Activated CD8-positive, alpha-beta T cell treated with anti-CD3 and anti-CD28 coated beads for 36 hours (primary cell): ENCODE measurements around the gene B4GALNT3. TPM values are rescaled to one million over a fixed set of nuclear protein-coding genes. Genes with fewer than 3 reads are reported as not detected.

ENCODE experiments used
- ATAC-seq: fragments of 200-7000 bp; cut with Tn5 transposase; one replicate; pipeline ENCODE4 v1.10.0; 2021; ENCODE audit warnings: mild to moderate bottlenecking, moderate library complexity
- CTCF ChIA-PET: fragments of 350-600 bp; sonication (Branson Sonifier 250); formaldehyde crosslinking; loops from one replicate; lab custom pipeline; 2021; ENCODE audit warnings: antibody characterized with exemption; lab: Charles Lee
- POLR2A ChIA-PET: fragments of 350-600 bp; sonication (Branson Sonifier 250); formaldehyde crosslinking; loops from one replicate; lab custom pipeline; 2021; ENCODE audit warnings: antibody characterized with exemption; lab: Charles Lee
- DNase-seq: peaks from one replicate; pipeline ENCODE4 v3.0.0-alpha.2; 2020
- H3K27ac Mint-ChIP-seq: one replicate; pipeline ENCODE4 v1.8.0; 2021; ENCODE audit warnings: mild to moderate bottlenecking, mixed read lengths
- H3K27me3 Mint-ChIP-seq: one replicate; pipeline ENCODE4 v1.8.0; 2021; ENCODE audit warnings: mixed read lengths
- H3K36me3 Mint-ChIP-seq: one replicate; pipeline ENCODE4 v1.8.0; 2021; ENCODE audit warnings: low read depth, mixed read lengths
- H3K4me1 Mint-ChIP-seq: one replicate; pipeline ENCODE4 v1.8.0; 2021; ENCODE audit warnings: low read depth, mixed read lengths
- H3K4me3 Mint-ChIP-seq: one replicate; pipeline ENCODE4 v1.8.0; 2021; ENCODE audit warnings: mild to moderate bottlenecking, moderate library complexity, mixed read lengths
- H3K9me3 Mint-ChIP-seq: one replicate; pipeline ENCODE4 v1.8.0; 2021; ENCODE audit warnings: mixed read lengths
- intact Hi-C: fragments of 100-400 bp; cut with micrococcal nuclease; formaldehyde crosslinking; loops from one replicate; pipeline ENCODE4 v1.10.0; 2022
- total RNA-seq, 2 experiments: library from RNA; stranded (reverse); gene quantifications; one replicate each; pipeline ENCODE4 v1.2.3, GENCODE V29; 2021
- TF ChIP-seq, protein P1 (sequence below): fragments of 200-600 bp; IDR thresholded peaks from one replicate; pipeline ENCODE4 v1.8.0; 2022; ENCODE audit warnings: antibody characterized with exemption, mild to moderate bottlenecking

The B4GALNT3 gene
- total RNA-seq, 2 experiments from 2014 or later: 2.8 to 3.4 TPM

DNA sequence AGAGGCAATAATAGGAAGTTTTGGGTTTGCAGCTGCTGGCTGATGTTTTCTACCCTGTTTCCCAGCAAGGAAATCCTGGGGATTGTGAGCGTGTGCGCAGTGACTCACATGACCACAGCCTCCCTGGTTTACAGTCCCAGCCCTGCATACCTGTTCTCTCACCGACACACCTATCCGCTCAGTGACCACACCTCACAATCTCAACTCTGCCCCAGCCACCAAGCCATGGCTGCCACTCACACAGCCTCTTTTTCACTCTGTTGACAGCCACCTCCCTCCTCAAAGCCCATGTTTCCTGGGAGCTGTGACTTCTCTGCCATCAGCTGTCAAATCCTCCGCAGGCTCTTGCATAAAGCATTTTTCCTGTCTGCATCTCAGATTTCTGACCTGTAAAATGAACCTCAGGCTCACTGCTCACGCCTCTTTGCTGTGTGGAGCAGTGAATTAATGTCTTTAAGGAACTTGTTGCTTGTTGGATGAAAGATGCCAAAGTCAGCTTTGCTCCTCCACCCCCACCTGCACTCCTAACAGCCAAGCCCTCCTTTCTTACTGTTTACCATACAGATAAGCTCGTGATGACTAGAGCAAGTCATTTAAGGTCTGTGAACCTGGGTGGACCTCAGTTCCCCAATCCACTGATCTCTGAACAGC lies 43.5 kb downstream of the B4GALNT3 start:
- ATAC-seq (no peak), DNase-seq (no peak)
- ChIA-PET CTCF (interaction anchor here (1.2 to 1.8 kb wide), 3 partner anchors 49 to 61 kb away, joined by 3 to 6 read pairs (median 5); no protein-coding TSS in a partner anchor), POLR2A (interaction anchor here (1.0 kb wide), 1 partner anchor 15 kb away, joined by 3 read pairs; no protein-coding TSS in a partner anchor)
- H3K27me3 Mint-ChIP-seq: peaks cover 3% of the 10 kb centered on the region
- H3K27ac Mint-ChIP-seq: no peak overlapping the region
- TF ChIP-seq, protein P1, sequence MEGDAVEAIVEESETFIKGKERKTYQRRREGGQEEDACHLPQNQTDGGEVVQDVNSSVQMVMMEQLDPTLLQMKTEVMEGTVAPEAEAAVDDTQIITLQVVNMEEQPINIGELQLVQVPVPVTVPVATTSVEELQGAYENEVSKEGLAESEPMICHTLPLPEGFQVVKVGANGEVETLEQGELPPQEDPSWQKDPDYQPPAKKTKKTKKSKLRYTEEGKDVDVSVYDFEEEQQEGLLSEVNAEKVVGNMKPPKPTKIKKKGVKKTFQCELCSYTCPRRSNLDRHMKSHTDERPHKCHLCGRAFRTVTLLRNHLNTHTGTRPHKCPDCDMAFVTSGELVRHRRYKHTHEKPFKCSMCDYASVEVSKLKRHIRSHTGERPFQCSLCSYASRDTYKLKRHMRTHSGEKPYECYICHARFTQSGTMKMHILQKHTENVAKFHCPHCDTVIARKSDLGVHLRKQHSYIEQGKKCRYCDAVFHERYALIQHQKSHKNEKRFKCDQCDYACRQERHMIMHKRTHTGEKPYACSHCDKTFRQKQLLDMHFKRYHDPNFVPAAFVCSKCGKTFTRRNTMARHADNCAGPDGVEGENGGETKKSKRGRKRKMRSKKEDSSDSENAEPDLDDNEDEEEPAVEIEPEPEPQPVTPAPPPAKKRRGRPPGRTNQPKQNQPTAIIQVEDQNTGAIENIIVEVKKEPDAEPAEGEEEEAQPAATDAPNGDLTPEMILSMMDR: no peak
- H3K9me3 Mint-ChIP-seq: no peaks in the 10 kb centered on the region
- intact Hi-C loops: no loop called here
- H3K4me1 Mint-ChIP-seq: no peaks in the 10 kb centered on the region
- H3K36me3 Mint-ChIP-seq: no peaks in the 10 kb centered on the region
- H3K4me3 Mint-ChIP-seq: no peak overlapping the region

DNA sequence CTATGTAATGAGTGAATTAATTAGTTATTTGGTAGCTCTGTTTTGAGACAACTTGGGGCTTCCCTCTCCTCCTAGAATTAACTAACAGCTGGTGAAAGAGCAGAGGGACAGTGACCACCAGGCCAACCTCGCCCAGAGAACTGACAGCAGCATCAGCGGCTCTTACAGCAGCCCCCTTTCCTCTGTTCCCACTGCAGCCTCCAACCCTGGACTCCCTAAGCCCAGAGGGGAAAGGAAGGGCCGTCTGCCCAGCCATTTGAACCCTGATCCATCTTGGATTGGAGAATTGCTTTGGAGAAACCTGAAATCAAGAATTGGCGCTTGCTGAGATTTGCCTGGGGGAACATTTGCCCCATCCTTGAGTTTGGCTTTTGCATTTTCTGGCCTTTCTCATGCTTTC lies 45.5 kb downstream of the B4GALNT3 start:
- H3K36me3 Mint-ChIP-seq: no peaks in the 10 kb centered on the region
- TF ChIP-seq, protein P1: no peak
- no peaks in the 10 kb centered on the region for H3K27me3 Mint-ChIP-seq
- ChIA-PET POLR2A (no interaction called here), CTCF (interaction anchor here (1.0 kb wide), 1 partner anchor 27 kb away, joined by 3 read pairs; no protein-coding TSS in a partner anchor)
- DNase-seq (no peak), ATAC-seq (no peak)
- no peaks in the 10 kb centered on the region for H3K4me1 Mint-ChIP-seq
- H3K9me3 Mint-ChIP-seq: no peaks in the 10 kb centered on the region
- intact Hi-C loops: no loop called here
- H3K27ac Mint-ChIP-seq: no peak overlapping the region
- H3K4me3 Mint-ChIP-seq: no peak overlapping the region

DNA sequence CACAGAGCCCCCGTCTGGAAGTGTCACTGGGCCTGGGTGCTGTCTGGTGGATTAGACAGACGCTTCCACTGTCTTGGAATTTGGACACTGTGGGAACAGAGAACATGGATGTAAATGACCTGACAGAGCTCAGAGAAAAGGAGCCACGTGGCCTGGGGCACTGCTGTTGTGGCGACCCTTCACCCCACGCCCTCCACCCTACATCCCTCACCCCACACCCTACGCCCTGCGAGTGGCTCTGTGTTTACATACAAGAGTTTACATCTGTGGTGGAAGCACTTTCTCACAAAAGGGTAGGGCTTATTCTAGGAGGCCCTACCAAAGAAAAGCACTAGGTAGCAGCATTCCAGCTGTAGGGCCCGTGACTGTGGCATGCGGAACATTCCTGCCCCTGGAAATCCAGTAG lies 47.7 kb downstream of the B4GALNT3 start:
- TF ChIP-seq, protein P1: no peak
- Mint-ChIP-seq H3K9me3 (no peaks in the 10 kb centered on the region), H3K27ac (no peak overlapping the region), H3K4me1 (no peaks in the 10 kb centered on the region), H3K4me3 (no peak overlapping the region), H3K36me3 (no peaks in the 10 kb centered on the region), H3K27me3 (no peaks in the 10 kb centered on the region)
- POLR2A ChIA-PET: no interaction called here
- intact Hi-C loops: no loop called here
- CTCF ChIA-PET: interaction anchor here (0.8 to 1.9 kb wide), 2 partner anchors 40 to 54 kb away, joined by 3 to 5 read pairs; no protein-coding TSS in a partner anchor
- ATAC-seq (no peak), DNase-seq (no peak)

DNA sequence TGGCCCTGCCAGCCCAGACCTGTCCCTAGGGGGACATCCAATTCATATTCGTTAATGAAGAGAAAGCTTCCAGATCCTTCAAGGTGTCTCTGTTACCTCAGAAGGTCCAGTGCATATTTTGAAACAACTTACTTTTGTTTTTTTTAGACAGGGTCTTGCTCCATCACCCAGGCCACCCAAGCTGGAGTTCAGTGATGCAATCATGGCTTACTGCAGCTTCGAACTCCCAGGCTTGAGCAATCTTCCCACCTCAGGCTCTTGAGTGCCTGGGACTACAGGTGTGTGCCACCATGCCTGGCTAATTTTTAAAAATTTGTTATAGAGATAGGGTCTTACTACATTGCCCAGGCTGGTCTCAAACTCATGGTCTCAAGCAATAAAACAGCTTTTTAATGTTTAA lies 48.4 kb downstream of the B4GALNT3 start:
- H3K27me3 Mint-ChIP-seq: no peaks in the 10 kb centered on the region
- CTCF ChIA-PET: interaction anchor here (1.5 to 1.9 kb wide), 2 partner anchors 11 to 39 kb away, joined by 3 to 5 read pairs; no protein-coding TSS in a partner anchor

DNA sequence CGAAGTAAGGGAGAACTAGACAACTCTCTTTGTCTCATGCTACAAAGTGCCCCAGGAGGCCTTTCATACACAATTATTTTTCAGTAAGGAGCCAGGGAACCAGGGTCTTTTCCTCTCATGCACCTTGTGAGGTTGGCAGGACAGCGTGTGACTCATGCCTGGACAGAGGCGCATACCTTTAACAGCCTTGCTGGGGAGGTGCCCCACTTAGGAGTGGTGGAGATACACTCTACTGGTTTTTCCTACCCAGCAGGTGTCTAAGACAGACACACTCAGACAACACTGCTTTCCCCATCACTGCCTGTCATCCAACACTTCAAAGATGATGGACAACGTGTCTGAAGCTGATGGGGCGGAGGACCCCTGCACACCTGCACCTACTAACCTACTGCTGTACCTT lies 49.1 kb downstream of the B4GALNT3 start:
- Mint-ChIP-seq H3K27ac (no peak overlapping the region), H3K27me3 (no peaks in the 10 kb centered on the region), H3K4me1 (no peaks in the 10 kb centered on the region), H3K9me3 (no peaks in the 10 kb centered on the region), H3K36me3 (no peaks in the 10 kb centered on the region), H3K4me3 (no peak overlapping the region)
- CTCF ChIA-PET: interaction anchor here (0.7 to 1.9 kb wide), 3 partner anchors 11 to 38 kb away, joined by 3 to 5 read pairs (median 4); no protein-coding TSS in a partner anchor
- no peak for ATAC-seq
- TF ChIP-seq, protein P1: no peak
- POLR2A ChIA-PET: no interaction called here
- intact Hi-C loops: no loop called here
- no peak for DNase-seq

More for the DNA sequence above, 48.4 kb downstream of the B4GALNT3 start:
- intact Hi-C loops: no loop called here
- TF ChIP-seq, protein P1: no peak
- Mint-ChIP-seq H3K27ac (no peak overlapping the region), H3K4me1 (no peaks in the 10 kb centered on the region), H3K36me3 (no peaks in the 10 kb centered on the region), H3K9me3 (no peaks in the 10 kb centered on the region), H3K4me3 (no peak overlapping the region)
- ATAC-seq (no peak), DNase-seq (no peak)
- POLR2A ChIA-PET: no interaction called here
